A549 (cell line): ENCODE results near the gene CYFIP2. TPM values are rescaled to one million over a fixed set of nuclear protein-coding genes. Genes with fewer than 3 reads are reported as not detected.

Experiments
- ATAC-seq, 2 experiments: fragments of 200-7000 bp in 1 of 2; fragments of >200 bp in 1 of 2; cut with Nextera tagmentation in 1 of 2; cut with Tn5 transposase in 1 of 2; 3 replicates each; pipeline versions ENCODE4 v1.8.0 to v1.9.1; 2018 to 2020; ENCODE audit warnings: mild to moderate bottlenecking in 1 of 2, moderate library complexity in 1 of 2
- CTCF ChIA-PET: fragments of 300-600 bp; sonication (Branson Sonifier 250); formaldehyde crosslinking; extraction: SDS; loops from one replicate; lab custom pipeline; 2021; ENCODE audit warnings: antibody characterized with exemption, inconsistent platforms; lab: Yijun Ruan, JAX
- POLR2A ChIA-PET: fragments of 350-600 bp; formaldehyde crosslinking; extraction: SDS; loops from one replicate; lab custom pipeline; 2021; ENCODE audit warnings: antibody characterized with exemption, inconsistent platforms; lab: Yijun Ruan, JAX
- DNase-seq, 2 experiments: peaks; one replicate each; pipeline versions ENCODE4 v3.0.0 to v3.0.0-alpha.2; 2011 to 2016; ENCODE audit warnings: low read depth in 1 of 2, low spot score in 1 of 2
- FAIRE-seq: peaks from 2 replicates; lab custom pipeline; 2011; peaks lifted over from hg19 to GRCh38; lab: Jason Lieb, UNC
- H3K27ac ChIP-seq, 2 experiments: fragments of >200 bp; sonication (Bioruptor Twin); formaldehyde crosslinking; 3 replicates each; pipeline ENCODE4 v1.5.1; 2016 to 2017
- H3K4me1 ChIP-seq: fragments of >200 bp; sonication (Bioruptor Twin); formaldehyde crosslinking; 3 replicates; pipeline ENCODE4 v1.6.1; 2016
- H3K4me2 ChIP-seq: fragments of >200 bp; sonication (Bioruptor Twin); formaldehyde crosslinking; 3 replicates; pipeline ENCODE4 v1.6.1; 2016
- H3K4me3 ChIP-seq: fragments of >200 bp; sonication (Bioruptor Twin); formaldehyde crosslinking; 3 replicates; pipeline ENCODE4 v1.5.1; 2016
- H3K9me3 ChIP-seq: fragments of >200 bp; sonication (Bioruptor Twin); formaldehyde crosslinking; 3 replicates; pipeline ENCODE4 v1.6.1; 2016
- CEBPB ChIP-seq, 2 experiments: fragments of >200 bp in 1 of 2; sonication (Bioruptor Twin) in 1 of 2; formaldehyde crosslinking in 1 of 2; IDR thresholded peaks; 2 replicates each; pipeline ENCODE4 v1.6.1; 2012 to 2016
- CHD2 ChIP-seq: fragments of 150-350 bp; IDR thresholded peaks from 2 replicates; pipeline ENCODE4 v1.6.1; 2014; ENCODE audit warnings: low read length; ENCODE audit not compliant: partially characterized antibody
- CHD4 ChIP-seq: fragments of 200-600 bp; sonication (generic); IDR thresholded peaks from 2 replicates; pipeline ENCODE4 v1.6.1; 2016; ENCODE audit warnings: antibody characterized with exemption, mild to moderate bottlenecking, borderline replicate concordance
- EHMT2 ChIP-seq: fragments of 200-600 bp; sonication (generic); IDR thresholded peaks from 2 replicates; pipeline ENCODE4 v1.6.1; 2016; ENCODE audit warnings: antibody characterized with exemption, low read depth, mild to moderate bottlenecking, moderate library complexity
- FOSB ChIP-seq: fragments of 250-450 bp; sonication (Bioruptor Pico); IDR thresholded peaks from 2 replicates; pipeline ENCODE4 v1.5.0; 2020; ENCODE audit warnings: mild to moderate bottlenecking, moderate library complexity
- FOSL2 ChIP-seq, 2 experiments: fragments of 450-650 bp in 1 of 2; fragments of >200 bp in 1 of 2; sonication (Bioruptor Twin) in 1 of 2; formaldehyde crosslinking; IDR thresholded peaks; 2 replicates each; pipeline versions ENCODE4 v1.5.0 to v1.6.1; 2016 to 2020; ENCODE audit warnings: mild to moderate bottlenecking in 1 of 2, moderate library complexity in 1 of 2
- HOXA7 ChIP-seq: fragments of 250-450 bp; sonication (Bioruptor Pico); IDR thresholded peaks from 2 replicates; pipeline ENCODE4 v1.5.0; 2020; ENCODE audit warnings: mild to moderate bottlenecking, moderate library complexity
- HOXB13 ChIP-seq: fragments of 250-450 bp; sonication (Bioruptor Pico); IDR thresholded peaks from 2 replicates; pipeline ENCODE4 v1.5.0; 2020; ENCODE audit warnings: low read depth, mild to moderate bottlenecking, moderate library complexity
- JUNB ChIP-seq: fragments of >200 bp; sonication (Bioruptor Twin); formaldehyde crosslinking; IDR thresholded peaks from 2 replicates; pipeline ENCODE4 v1.6.1; 2016
- KDM1A ChIP-seq: fragments of 200-600 bp; sonication (generic); IDR thresholded peaks from 2 replicates; pipeline ENCODE4 v1.6.1; 2016; ENCODE audit warnings: low read depth, mild to moderate bottlenecking
- MAFK ChIP-seq: fragments of 450-650 bp; IDR thresholded peaks from 2 replicates; pipeline ENCODE4 v1.6.1; 2014; ENCODE audit not compliant: partially characterized antibody
- MAZ ChIP-seq: fragments of 150-350 bp; IDR thresholded peaks from 2 replicates; pipeline ENCODE4 v1.6.1; 2014; ENCODE audit warnings: antibody characterized with exemption, low read depth, low read length, borderline replicate concordance
- MYC ChIP-seq: IDR thresholded peaks from 2 replicates; pipeline ENCODE4 v1.6.1; 2012; ENCODE audit warnings: mild to moderate bottlenecking, inconsistent platforms, low read length, improper control_type of control experiment, borderline replicate concordance
- NFE2L2 ChIP-seq: fragments of 150-350 bp; conservative IDR thresholded peaks from 2 replicates; pipeline ENCODE4 v1.6.1; 2014; ENCODE audit warnings: low read length
- PHF8 ChIP-seq: fragments of 200-600 bp; sonication (generic); IDR thresholded peaks from 2 replicates; pipeline ENCODE4 v1.6.1; 2016; ENCODE audit warnings: low read depth, mild to moderate bottlenecking, antibody characterized with exemption, moderate library complexity, borderline replicate concordance
- POLR2AphosphoS2 ChIP-seq: conservative IDR thresholded peaks from 2 replicates; pipeline ENCODE4 v1.6.1; 2012; ENCODE audit warnings: low read length, improper control_type of control experiment, inconsistent platforms
- RAD21 ChIP-seq, 2 experiments: fragments of >200 bp in 1 of 2; sonication (Bioruptor Twin) in 1 of 2; formaldehyde crosslinking in 1 of 2; IDR thresholded peaks in 1 of 2; conservative IDR thresholded peaks in 1 of 2; 2 replicates in 1 of 2; 3 replicates in 1 of 2; pipeline ENCODE4 v1.6.1; 2012 to 2018; ENCODE audit warnings: inconsistent platforms in 1 of 2
- RCOR1 ChIP-seq: fragments of 150-350 bp; IDR thresholded peaks from 2 replicates; pipeline ENCODE4 v1.6.1; 2014; ENCODE audit warnings: antibody characterized with exemption, low read length, low read depth
- RNF2 ChIP-seq: fragments of 200-600 bp; sonication (generic); IDR thresholded peaks from 2 replicates; pipeline ENCODE4 v1.6.1; 2016; ENCODE audit warnings: low read depth, mild to moderate bottlenecking, antibody characterized with exemption, moderate library complexity, borderline replicate concordance
- SREBF2 ChIP-seq: fragments of 450-650 bp; IDR thresholded peaks from 2 replicates; pipeline ENCODE4 v1.6.1; 2014; ENCODE audit warnings: mild to moderate bottlenecking, moderate library complexity
- TFCP2L1 ChIP-seq: fragments of 250-450 bp; sonication (Bioruptor Pico); IDR thresholded peaks from 2 replicates; pipeline ENCODE4 v1.5.0; 2021; ENCODE audit warnings: mild to moderate bottlenecking
- ZSCAN20 ChIP-seq: fragments of 250-450 bp; sonication (Bioruptor Pico); IDR thresholded peaks from 2 replicates; pipeline ENCODE4 v1.8.0; 2022; ENCODE audit warnings: mild to moderate bottlenecking, moderate library complexity
- WGBS: methylation state at CpG from one replicate; pipeline ENCODE4 v1.1.6; 2017; ENCODE audit errors: missing lambda C conversion rate; 5-methylcytosine and 5-hydroxymethylcytosine counted together
- polyA plus RNA-seq, 4 experiments: library from polyadenylated mRNA; depleted of rRNA in 3 of 4; stranded (reverse); fragments of >200 nt; fragmentation: RNase III in 1 of 4; extraction: RNeasy Plus Mini Kit Qiagen cat#74134 plus additional on column Dnase treatment in 1 of 4; gene quantifications; 2 replicates in 3 of 4; 3 replicates in 1 of 4; pipeline ENCODE4 v1.2.3, GENCODE V29; 2011 to 2017
- TF ChIP-seq, protein P1 (sequence below): IDR thresholded peaks from 2 replicates; pipeline ENCODE4 v1.6.1; 2012
- TF ChIP-seq, protein P2 (sequence below): fragments of 150-350 bp; IDR thresholded peaks from 2 replicates; pipeline ENCODE4 v1.6.1; 2014; ENCODE audit warnings: low read depth, mild to moderate bottlenecking, low read length
- TF ChIP-seq, protein P3 (sequence below): fragments of >200 bp; sonication (Bioruptor Twin); formaldehyde crosslinking; IDR thresholded peaks from 3 replicates; pipeline ENCODE4 v1.6.1; 2016
- TF ChIP-seq, protein P4 (sequence below): fragments of 450-650 bp; IDR thresholded peaks from 2 replicates; pipeline ENCODE4 v1.6.1; 2014; ENCODE audit warnings: antibody characterized with exemption
- TF ChIP-seq, protein P5 (sequence below): fragments of 250-450 bp; sonication (Bioruptor Pico); IDR thresholded peaks from 2 replicates; pipeline ENCODE4 v1.5.0; 2021; ENCODE audit warnings: mild to moderate bottlenecking, moderate library complexity, borderline replicate concordance
- TF ChIP-seq, protein P6 (sequence below): IDR thresholded peaks from 2 replicates; pipeline ENCODE4 v1.6.1; 2012; ENCODE audit warnings: low read depth, borderline replicate concordance

Gene CYFIP2
- polyA plus RNA-seq, 2 of the 4 experiments (the other 2 are of a cell fraction) = 9.0 to 18.6 TPM

DNA sequence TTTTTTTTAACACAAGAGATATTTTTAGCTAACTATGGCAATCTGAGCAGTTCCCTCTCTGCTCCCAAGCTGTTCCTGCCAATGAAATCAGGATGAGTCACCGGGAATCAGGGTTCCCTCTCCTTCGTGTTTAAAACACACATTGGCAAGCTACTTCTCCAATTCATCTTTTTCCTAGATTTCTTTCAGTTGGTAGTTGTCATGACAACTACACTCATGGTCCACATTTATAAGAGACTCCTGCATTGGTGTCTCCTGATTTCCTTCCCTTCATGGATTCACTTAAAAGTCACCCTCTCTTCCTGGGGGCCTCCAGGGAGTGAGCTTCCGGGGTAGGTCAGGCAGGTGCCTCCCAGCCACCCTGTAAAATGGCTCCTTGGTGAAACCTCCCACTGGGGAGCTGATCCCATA is 121.8 kb downstream of the CYFIP2 start:
- Histone ChIP-seq H3K4me3 (no peak overlapping the region), H3K4me2 (peak overlapping the region; percentile 60), H3K27ac (peak overlapping the region; percentile 81 to 93)
- POLR2A ChIA-PET = no interaction called here
- DNase-seq (peak; percentile 40 to 85), ATAC-seq (peak; percentile 19 to 22; a peak in 3 of 6 replicates)
- 0% methylated on average over 3 of the region's 3 CpGs for WGBS
- TF ChIP-seq RCOR1 = no peak
- TF ChIP-seq MAFK = no peak
- TF ChIP-seq CEBPB (IDR thresholded peaks at IDR 0.05) = no peak
- no peak for TF ChIP-seq CHD2
- TF ChIP-seq MYC = no peak
- no peak for TF ChIP-seq PHF8
- TF ChIP-seq, protein P1, sequence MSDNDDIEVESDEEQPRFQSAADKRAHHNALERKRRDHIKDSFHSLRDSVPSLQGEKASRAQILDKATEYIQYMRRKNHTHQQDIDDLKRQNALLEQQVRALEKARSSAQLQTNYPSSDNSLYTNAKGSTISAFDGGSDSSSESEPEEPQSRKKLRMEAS = no peak
- TF ChIP-seq EHMT2 = no peak
- no peak for TF ChIP-seq RNF2
- no peak for TF ChIP-seq KDM1A
- TF ChIP-seq, protein P2, sequence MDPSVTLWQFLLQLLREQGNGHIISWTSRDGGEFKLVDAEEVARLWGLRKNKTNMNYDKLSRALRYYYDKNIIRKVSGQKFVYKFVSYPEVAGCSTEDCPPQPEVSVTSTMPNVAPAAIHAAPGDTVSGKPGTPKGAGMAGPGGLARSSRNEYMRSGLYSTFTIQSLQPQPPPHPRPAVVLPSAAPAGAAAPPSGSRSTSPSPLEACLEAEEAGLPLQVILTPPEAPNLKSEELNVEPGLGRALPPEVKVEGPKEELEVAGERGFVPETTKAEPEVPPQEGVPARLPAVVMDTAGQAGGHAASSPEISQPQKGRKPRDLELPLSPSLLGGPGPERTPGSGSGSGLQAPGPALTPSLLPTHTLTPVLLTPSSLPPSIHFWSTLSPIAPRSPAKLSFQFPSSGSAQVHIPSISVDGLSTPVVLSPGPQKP = no peak
- TF ChIP-seq, protein P3, sequence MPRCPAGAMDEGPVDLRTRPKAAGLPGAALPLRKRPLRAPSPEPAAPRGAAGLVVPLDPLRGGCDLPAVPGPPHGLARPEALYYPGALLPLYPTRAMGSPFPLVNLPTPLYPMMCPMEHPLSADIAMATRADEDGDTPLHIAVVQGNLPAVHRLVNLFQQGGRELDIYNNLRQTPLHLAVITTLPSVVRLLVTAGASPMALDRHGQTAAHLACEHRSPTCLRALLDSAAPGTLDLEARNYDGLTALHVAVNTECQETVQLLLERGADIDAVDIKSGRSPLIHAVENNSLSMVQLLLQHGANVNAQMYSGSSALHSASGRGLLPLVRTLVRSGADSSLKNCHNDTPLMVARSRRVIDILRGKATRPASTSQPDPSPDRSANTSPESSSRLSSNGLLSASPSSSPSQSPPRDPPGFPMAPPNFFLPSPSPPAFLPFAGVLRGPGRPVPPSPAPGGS = no peak
- TF ChIP-seq, protein P4, sequence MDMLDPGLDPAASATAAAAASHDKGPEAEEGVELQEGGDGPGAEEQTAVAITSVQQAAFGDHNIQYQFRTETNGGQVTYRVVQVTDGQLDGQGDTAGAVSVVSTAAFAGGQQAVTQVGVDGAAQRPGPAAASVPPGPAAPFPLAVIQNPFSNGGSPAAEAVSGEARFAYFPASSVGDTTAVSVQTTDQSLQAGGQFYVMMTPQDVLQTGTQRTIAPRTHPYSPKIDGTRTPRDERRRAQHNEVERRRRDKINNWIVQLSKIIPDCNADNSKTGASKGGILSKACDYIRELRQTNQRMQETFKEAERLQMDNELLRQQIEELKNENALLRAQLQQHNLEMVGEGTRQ = no peak
- TF ChIP-seq HOXA7 (CRISPR knock-in tag) = no peak
- TF ChIP-seq FOSB = no peak
- TF ChIP-seq, protein P5, sequence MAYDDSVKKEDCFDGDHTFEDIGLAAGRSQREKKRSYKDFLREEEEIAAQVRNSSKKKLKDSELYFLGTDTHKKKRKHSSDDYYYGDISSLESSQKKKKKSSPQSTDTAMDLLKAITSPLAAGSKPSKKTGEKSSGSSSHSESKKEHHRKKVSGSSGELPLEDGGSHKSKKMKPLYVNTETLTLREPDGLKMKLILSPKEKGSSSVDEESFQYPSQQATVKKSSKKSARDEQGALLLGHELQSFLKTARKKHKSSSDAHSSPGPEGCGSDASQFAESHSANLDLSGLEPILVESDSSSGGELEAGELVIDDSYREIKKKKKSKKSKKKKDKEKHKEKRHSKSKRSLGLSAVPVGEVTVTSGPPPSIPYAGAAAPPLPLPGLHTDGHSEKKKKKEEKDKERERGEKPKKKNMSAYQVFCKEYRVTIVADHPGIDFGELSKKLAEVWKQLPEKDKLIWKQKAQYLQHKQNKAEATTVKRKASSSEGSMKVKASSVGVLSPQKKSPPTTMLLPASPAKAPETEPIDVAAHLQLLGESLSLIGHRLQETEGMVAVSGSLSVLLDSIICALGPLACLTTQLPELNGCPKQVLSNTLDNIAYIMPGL (CRISPR knock-in tag) = no peak
- TF ChIP-seq JUNB = peak; percentile 55
- TF ChIP-seq, protein P6, sequence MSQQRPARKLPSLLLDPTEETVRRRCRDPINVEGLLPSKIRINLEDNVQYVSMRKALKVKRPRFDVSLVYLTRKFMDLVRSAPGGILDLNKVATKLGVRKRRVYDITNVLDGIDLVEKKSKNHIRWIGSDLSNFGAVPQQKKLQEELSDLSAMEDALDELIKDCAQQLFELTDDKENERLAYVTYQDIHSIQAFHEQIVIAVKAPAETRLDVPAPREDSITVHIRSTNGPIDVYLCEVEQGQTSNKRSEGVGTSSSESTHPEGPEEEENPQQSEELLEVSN = peak; percentile 29; the same call in 1 of the 2 replicates
- no peak for TF ChIP-seq SREBF2
- TF ChIP-seq FOSL2 (IDR thresholded peaks at IDR 0.05) = peak; percentile 47
- peak; percentile 89 for TF ChIP-seq FOSL2 (CRISPR knock-in tag; IDR thresholded peaks at IDR 0.05)
- TF ChIP-seq, all 56 proteins: peak for 3
- H3K9me3 ChIP-seq = no peaks in the 10 kb centered on the region
- CTCF ChIA-PET = interaction anchor here (0.9 to 4.4 kb wide), 4 partner anchors 20 to 91 kb away, joined by 3 to 25 read pairs (median 8); no protein-coding TSS in a partner anchor
- H3K4me1 ChIP-seq = peaks cover 85% of the 10 kb centered on the region
- FAIRE-seq = peak; percentile 81

DNA sequence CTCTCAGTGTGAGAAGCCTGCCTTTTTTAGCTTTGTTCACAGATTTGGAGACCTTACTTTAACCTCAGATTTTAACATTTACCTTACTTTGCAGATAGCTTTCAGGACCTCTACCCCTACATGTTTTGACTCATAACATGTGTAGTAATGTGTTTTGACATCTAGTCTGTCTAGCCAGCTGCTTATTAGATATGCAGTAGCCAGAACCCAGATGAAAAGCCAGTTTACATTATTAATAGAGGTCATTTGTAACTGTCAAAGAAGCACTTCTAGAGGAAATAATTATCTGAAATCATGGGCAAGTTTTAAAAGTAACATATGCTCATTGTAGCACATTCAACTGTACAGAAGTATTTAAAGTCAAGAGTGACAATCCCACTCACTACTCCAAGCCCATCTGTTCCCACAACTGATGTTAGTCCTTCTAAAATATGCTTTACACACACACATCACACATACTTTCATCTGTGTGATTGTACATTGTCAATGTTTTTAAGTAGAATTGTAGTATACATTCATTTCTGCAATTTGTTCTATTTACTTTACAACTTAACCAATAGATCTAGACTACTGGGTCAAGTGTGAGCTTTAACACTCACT is 122.3 kb downstream of the CYFIP2 start:
- Histone ChIP-seq H3K4me2 (peak overlapping the region; percentile 60), H3K27ac (peak overlapping the region; percentile 81 to 93), H3K4me1 (peaks cover 83% of the 10 kb centered on the region), H3K4me3 (no peak overlapping the region), H3K9me3 (no peaks in the 10 kb centered on the region)
- ChIA-PET CTCF (interaction anchor here (0.8 to 4.4 kb wide), 5 partner anchors 21 to 331 kb away, joined by 3 to 25 read pairs (median 3); no protein-coding TSS in a partner anchor), POLR2A (no interaction called here)
- no peak for ATAC-seq
- TF ChIP-seq CHD4 (no peak), RCOR1 (no peak), MAZ (no peak), HOXB13 (no peak), RAD21 (conservative IDR thresholded peaks at IDR 0.05 in 1 of 2, IDR thresholded peaks at IDR 0.05 in 1 of 2) (no peak), ZSCAN20 (CRISPR knock-in tag) (no peak), NFE2L2 (no peak), RNF2 (no peak), TFCP2L1 (CRISPR knock-in tag) (no peak), MAFK (no peak), POLR2AphosphoS2 (no peak)
- TF ChIP-seq, protein P5 (CRISPR knock-in tag) = no peak
- FAIRE-seq = peak; percentile 39
- DNase-seq = no peak
